Measurements from ENCODE around the gene SGCD.

DNA sequence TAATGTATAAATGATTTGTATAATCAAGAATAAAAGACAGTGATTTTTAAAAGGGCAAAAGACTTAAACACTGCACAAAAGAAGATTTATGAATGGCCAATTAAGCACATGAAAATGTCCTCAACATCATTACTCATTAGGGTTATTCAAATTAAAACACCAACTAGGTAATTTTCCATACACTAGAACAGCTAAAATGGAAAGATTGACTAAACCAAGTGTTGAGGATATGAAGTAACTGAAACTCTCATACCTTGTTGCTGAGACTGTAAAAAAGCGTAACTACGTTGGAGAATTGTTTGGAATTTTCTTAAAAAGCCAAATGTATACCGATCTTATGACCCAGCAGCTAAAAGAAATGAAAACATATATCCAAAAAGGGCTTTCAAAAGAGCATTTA is 144.9 kb downstream of the SGCD start:
- no peak for TF ChIP-seq POLR2A (IDR thresholded peaks at IDR 0.05)
- TF ChIP-seq, protein P1, sequence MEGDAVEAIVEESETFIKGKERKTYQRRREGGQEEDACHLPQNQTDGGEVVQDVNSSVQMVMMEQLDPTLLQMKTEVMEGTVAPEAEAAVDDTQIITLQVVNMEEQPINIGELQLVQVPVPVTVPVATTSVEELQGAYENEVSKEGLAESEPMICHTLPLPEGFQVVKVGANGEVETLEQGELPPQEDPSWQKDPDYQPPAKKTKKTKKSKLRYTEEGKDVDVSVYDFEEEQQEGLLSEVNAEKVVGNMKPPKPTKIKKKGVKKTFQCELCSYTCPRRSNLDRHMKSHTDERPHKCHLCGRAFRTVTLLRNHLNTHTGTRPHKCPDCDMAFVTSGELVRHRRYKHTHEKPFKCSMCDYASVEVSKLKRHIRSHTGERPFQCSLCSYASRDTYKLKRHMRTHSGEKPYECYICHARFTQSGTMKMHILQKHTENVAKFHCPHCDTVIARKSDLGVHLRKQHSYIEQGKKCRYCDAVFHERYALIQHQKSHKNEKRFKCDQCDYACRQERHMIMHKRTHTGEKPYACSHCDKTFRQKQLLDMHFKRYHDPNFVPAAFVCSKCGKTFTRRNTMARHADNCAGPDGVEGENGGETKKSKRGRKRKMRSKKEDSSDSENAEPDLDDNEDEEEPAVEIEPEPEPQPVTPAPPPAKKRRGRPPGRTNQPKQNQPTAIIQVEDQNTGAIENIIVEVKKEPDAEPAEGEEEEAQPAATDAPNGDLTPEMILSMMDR (IDR thresholded peaks at IDR 0.05): no peak
